Endothelial cell of umbilical vein (primary cell): ENCODE data around the gene SHKBP1.

Experiments used
- EZH2 ChIP-seq: IDR thresholded peaks from 2 replicates; pipeline ENCODE4 v1.6.1; 2012; ENCODE audit warnings: borderline replicate concordance, low read depth, mild to moderate bottlenecking, moderate library complexity, low read length, inconsistent platforms; ENCODE audit not compliant: severe bottlenecking
- FOS ChIP-seq: IDR thresholded peaks from 2 replicates; pipeline ENCODE4 v1.6.1; 2011; ENCODE audit warnings: mild to moderate bottlenecking, low read length, moderate library complexity, borderline replicate concordance; ENCODE audit not compliant: insufficient read depth
- MYC ChIP-seq: IDR thresholded peaks from one replicate; pipeline ENCODE4 v1.6.1; 2011; ENCODE audit warnings: mild to moderate bottlenecking, low read depth, low read length
- POLR2A ChIP-seq: IDR thresholded peaks from 2 replicates; pipeline ENCODE4 v1.6.1; 2012; ENCODE audit warnings: low read depth, mild to moderate bottlenecking, control low read depth, low read length
- TF ChIP-seq, protein P1 (sequence below): IDR thresholded peaks from 2 replicates; pipeline ENCODE4 v1.6.1; 2011; ENCODE audit not compliant: insufficient read depth, insufficient read length
- TF ChIP-seq, protein P2 (sequence below), 2 donors: IDR thresholded peaks; 1 replicate in 1 of 2; 2 replicates in 1 of 2; pipeline ENCODE4 v1.5.1; 2011; ENCODE audit warnings: low read length in 2 of 2, mild to moderate bottlenecking in 2 of 2, moderate library complexity in 2 of 2, control low read depth in 1 of 2, inconsistent platforms in 1 of 2, low read depth in 1 of 2; ENCODE audit not compliant: insufficient read depth in 1 of 2; ENCODE audit errors: extremely low read depth in 1 of 2

DNA sequence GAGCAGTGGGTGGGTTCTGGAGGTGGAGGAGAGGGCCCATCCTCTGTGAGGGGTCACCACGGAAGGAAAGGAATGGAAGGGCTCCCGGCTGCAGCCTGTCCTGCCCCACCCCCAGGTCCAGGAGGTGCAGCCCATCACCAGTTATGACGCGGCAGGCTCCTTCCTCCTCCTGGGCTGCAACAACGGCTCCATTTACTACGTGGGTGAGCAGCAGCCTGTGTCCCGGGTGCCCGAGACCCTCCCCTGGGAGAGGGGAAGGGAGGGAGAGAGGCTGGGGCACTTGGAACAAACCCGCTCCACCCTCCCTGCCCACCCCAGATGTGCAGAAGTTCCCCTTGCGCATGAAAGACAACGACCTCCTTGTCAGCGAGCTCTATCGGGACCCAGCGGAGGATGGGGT lies 6.6 kb downstream of the SHKBP1 start:
- TF ChIP-seq FOS (no peak), MYC (no peak), POLR2A (no peak), EZH2 (no peak)
- TF ChIP-seq, protein P1, sequence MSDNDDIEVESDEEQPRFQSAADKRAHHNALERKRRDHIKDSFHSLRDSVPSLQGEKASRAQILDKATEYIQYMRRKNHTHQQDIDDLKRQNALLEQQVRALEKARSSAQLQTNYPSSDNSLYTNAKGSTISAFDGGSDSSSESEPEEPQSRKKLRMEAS, result no peak
- TF ChIP-seq, protein P2, sequence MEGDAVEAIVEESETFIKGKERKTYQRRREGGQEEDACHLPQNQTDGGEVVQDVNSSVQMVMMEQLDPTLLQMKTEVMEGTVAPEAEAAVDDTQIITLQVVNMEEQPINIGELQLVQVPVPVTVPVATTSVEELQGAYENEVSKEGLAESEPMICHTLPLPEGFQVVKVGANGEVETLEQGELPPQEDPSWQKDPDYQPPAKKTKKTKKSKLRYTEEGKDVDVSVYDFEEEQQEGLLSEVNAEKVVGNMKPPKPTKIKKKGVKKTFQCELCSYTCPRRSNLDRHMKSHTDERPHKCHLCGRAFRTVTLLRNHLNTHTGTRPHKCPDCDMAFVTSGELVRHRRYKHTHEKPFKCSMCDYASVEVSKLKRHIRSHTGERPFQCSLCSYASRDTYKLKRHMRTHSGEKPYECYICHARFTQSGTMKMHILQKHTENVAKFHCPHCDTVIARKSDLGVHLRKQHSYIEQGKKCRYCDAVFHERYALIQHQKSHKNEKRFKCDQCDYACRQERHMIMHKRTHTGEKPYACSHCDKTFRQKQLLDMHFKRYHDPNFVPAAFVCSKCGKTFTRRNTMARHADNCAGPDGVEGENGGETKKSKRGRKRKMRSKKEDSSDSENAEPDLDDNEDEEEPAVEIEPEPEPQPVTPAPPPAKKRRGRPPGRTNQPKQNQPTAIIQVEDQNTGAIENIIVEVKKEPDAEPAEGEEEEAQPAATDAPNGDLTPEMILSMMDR (IDR thresholded peaks at IDR 0.05; ENCODE audit: extremely low read depth in 1 of 2, insufficient read depth in 1 of 2, low read depth in 1 of 2, low read length in 2 of 2), result no peak
